ENCODE data around the gene RTEL1.

GRCh38 chr20:63653041-63653973, 4.8 kb upstream of the RTEL1 start, which contains the start of gene STMN3:
- TF ChIP-seq EZH2phosphoT487 (IDR thresholded peaks at IDR 0.05; ENCODE audit: borderline replicate concordance, low read length) (no peak), CTCF (IDR thresholded peaks at IDR 0.05; ENCODE audit: low read depth, low read length, poor library complexity, severe bottlenecking) (no peak)

All from DOHH2 (cell line).